Stimulated activated CD4-positive, alpha-beta T cell treated with anti-CD3 and anti-CD28 coated beads, Interleukin-15, amount 100 ng/mL, for 1 hour (primary cell): ENCODE measurements around the gene UNK.
"Not testable (repeated sequence)": the region's sequence is repeated elsewhere in the genome, so short reads cannot be mapped to it uniquely, and the experiment has no call there.

Experiments used
- DNase-seq, 2 donors: peaks; one replicate each; pipeline ENCODE4 v3.0.0-alpha.2; 2020; ENCODE audit warnings: low read depth in 1 of 2, low spot score in 1 of 2

The UNK gene

GRCh38 chr17:75773121-75773807 lies 11.3 kb upstream of the UNK start:
- DNase-seq, result no peak

GRCh38 chr17:75773808-75774470 lies 10.7 kb upstream of the UNK start:
- DNase-seq, result no peak

GRCh38 chr17:75774471-75774990 lies 10.1 kb upstream of the UNK start:
- no peak for DNase-seq

- DNase-seq, result no peak
Observed at GRCh38 chr17:75774991-75775668, 9.5 kb upstream of the UNK start.

GRCh38 chr17:75776386-75777295 lies 8.0 kb upstream of the UNK start:
- no peak for DNase-seq

GRCh38 chr17:75777296-75777922 lies 7.2 kb upstream of the UNK start:
- DNase-seq, result no peak

- not testable (repeated sequence) for DNase-seq
Observed at GRCh38 chr17:75778066-75778860, 6.3 kb upstream of the UNK start.

GRCh38 chr17:75778861-75779249 lies 5.8 kb upstream of the UNK start:
- no peak for DNase-seq

- peak; percentile 84 to 88 for DNase-seq
Observed at GRCh38 chr17:75779250-75779986, 5.2 kb upstream of the UNK start.

- DNase-seq, result no peak
Observed at GRCh38 chr17:75779987-75780889, 4.4 kb upstream of the UNK start.

- DNase-seq, result no peak
Observed at GRCh38 chr17:75783069-75783783, 1.4 kb upstream of the UNK start.

GRCh38 chr17:75783803-75784472 lies 668 bp upstream of the UNK start:
- no peak for DNase-seq

GRCh38 chr17:75785016-75785890 lies 647 bp downstream of the UNK start:
- peak; percentile 83 for DNase-seq

GRCh38 chr17:75791254-75791653 lies 6.6 kb downstream of the UNK start:
- DNase-seq, result no peak

- no peak for DNase-seq
Observed at GRCh38 chr17:75793460-75793859, 8.9 kb downstream of the UNK start.
